Loucy (cell line): ENCODE data around the gene TECPR2.
"Not testable (repeated sequence)": the region's sequence is repeated elsewhere in the genome, so short reads cannot be mapped to it uniquely, and the experiment has no call there.

Experiments
- H2AFZ ChIP-seq: fragments of 200-600 bp; sonication (generic); 2 replicates; pipeline ENCODE4 v1.6.0; 2016; ENCODE audit warnings: antibody characterized with exemption, mild to moderate bottlenecking, low read length, moderate library complexity
- H3F3A ChIP-seq: fragments of 200-600 bp; 2 replicates; pipeline ENCODE4 v1.6.0; 2016; ENCODE audit warnings: antibody characterized with exemption, low read depth, mild to moderate bottlenecking
- H3K27me3 ChIP-seq: fragments of 200-600 bp; sonication (generic); 2 replicates; pipeline ENCODE4 v1.6.1; 2014; ENCODE audit warnings: low read length, mild to moderate bottlenecking; ENCODE audit not compliant: insufficient read depth, poor library complexity, severe bottlenecking
- H3K36me3 ChIP-seq: fragments of 200-600 bp; sonication (generic); 2 replicates; pipeline ENCODE4 v1.6.1; 2016; ENCODE audit warnings: low read length; ENCODE audit not compliant: insufficient read depth
- H3K4me1 ChIP-seq: fragments of 200-600 bp; sonication (generic); 2 replicates; pipeline ENCODE4 v1.5.1; 2014; ENCODE audit warnings: low read length, mild to moderate bottlenecking; ENCODE audit not compliant: insufficient read depth, poor library complexity, severe bottlenecking
- H3K4me2 ChIP-seq: fragments of 200-600 bp; sonication (generic); 2 replicates; pipeline ENCODE4 v1.6.0; 2014; ENCODE audit warnings: antibody characterized with exemption, low read length, low read depth, mild to moderate bottlenecking; ENCODE audit not compliant: poor library complexity, severe bottlenecking
- H3K4me3 ChIP-seq: fragments of 200-600 bp; sonication (generic); 2 replicates; pipeline ENCODE4 v1.5.1; 2014; ENCODE audit warnings: low read length, mild to moderate bottlenecking, mixed read lengths; ENCODE audit not compliant: poor library complexity, severe bottlenecking
- H3K79me2 ChIP-seq: fragments of 200-600 bp; sonication (generic); 2 replicates; pipeline ENCODE4 v1.6.1; 2014; ENCODE audit warnings: low read length; ENCODE audit not compliant: insufficient read depth
- H3K9ac ChIP-seq: fragments of 200-600 bp; sonication (generic); 2 replicates; pipeline ENCODE4 v1.6.0; 2014; ENCODE audit warnings: mild to moderate bottlenecking, low read depth, low read length, moderate library complexity; ENCODE audit not compliant: poor library complexity, severe bottlenecking
- H3K9me2 ChIP-seq: fragments of 200-600 bp; sonication (generic); replicated peaks from 2 replicates; pipeline ENCODE4 v1.6.1; 2016; ENCODE audit warnings: low read depth, low read length, mixed read lengths
- H3K9me3 ChIP-seq: fragments of 200-600 bp; sonication (generic); 2 replicates; pipeline ENCODE4 v1.6.1; 2014; ENCODE audit warnings: mild to moderate bottlenecking, antibody characterized with exemption, low read length, low read depth; ENCODE audit not compliant: insufficient read depth
- H4K20me1 ChIP-seq: fragments of 200-600 bp; sonication (generic); 2 replicates; pipeline ENCODE4 v1.6.0; 2014; ENCODE audit warnings: antibody characterized with exemption, low read length, mild to moderate bottlenecking; ENCODE audit not compliant: insufficient read depth, poor library complexity, severe bottlenecking
- EZH2phosphoT487 ChIP-seq: fragments of 200-600 bp; IDR thresholded peaks from 2 replicates; pipeline ENCODE4 v1.6.1; 2018; ENCODE audit warnings: antibody characterized with exemption, mild to moderate bottlenecking, moderate library complexity, borderline replicate concordance
- TF ChIP-seq, protein P1 (sequence below): fragments of 200-600 bp; sonication (generic); conservative IDR thresholded peaks from 2 replicates; pipeline ENCODE4 v1.5.1; 2014; ENCODE audit warnings: mild to moderate bottlenecking, antibody characterized with exemption, low read length

The TECPR2 gene

GRCh38 chr14:102517392-102518062 is 154.8 kb downstream of the TECPR2 start:
- no peaks in the 10 kb centered on the region for H3K9me2 ChIP-seq
- peak overlapping the region; percentile 99; the same call in 1 of the 2 replicates for H2AFZ ChIP-seq
- no peaks in the 10 kb centered on the region for H3K27me3 ChIP-seq

GRCh38 chr14:102518063-102518648 is 155.4 kb downstream of the TECPR2 start:
- Histone ChIP-seq H3K79me2 (no peaks in the 10 kb centered on the region), H3K4me2 (no peak overlapping the region), H3K27me3 (no peaks in the 10 kb centered on the region), H3K9ac (no peak overlapping the region), H3K36me3 (no peaks in the 10 kb centered on the region), H3K9me2 (no peaks in the 10 kb centered on the region), H3K9me3 (no peaks in the 10 kb centered on the region), H3K4me3 (no peak overlapping the region), H3K4me1 (peaks cover 8% of the 10 kb centered on the region), H4K20me1 (no peaks in the 10 kb centered on the region), H2AFZ (no peak overlapping the region), H3F3A (no peaks in the 10 kb centered on the region)
- TF ChIP-seq EZH2phosphoT487 = no peak
- TF ChIP-seq, protein P1, sequence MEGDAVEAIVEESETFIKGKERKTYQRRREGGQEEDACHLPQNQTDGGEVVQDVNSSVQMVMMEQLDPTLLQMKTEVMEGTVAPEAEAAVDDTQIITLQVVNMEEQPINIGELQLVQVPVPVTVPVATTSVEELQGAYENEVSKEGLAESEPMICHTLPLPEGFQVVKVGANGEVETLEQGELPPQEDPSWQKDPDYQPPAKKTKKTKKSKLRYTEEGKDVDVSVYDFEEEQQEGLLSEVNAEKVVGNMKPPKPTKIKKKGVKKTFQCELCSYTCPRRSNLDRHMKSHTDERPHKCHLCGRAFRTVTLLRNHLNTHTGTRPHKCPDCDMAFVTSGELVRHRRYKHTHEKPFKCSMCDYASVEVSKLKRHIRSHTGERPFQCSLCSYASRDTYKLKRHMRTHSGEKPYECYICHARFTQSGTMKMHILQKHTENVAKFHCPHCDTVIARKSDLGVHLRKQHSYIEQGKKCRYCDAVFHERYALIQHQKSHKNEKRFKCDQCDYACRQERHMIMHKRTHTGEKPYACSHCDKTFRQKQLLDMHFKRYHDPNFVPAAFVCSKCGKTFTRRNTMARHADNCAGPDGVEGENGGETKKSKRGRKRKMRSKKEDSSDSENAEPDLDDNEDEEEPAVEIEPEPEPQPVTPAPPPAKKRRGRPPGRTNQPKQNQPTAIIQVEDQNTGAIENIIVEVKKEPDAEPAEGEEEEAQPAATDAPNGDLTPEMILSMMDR = no peak

More at GRCh38 chr14:102517392-102518062, 154.8 kb downstream of the TECPR2 start:
- H3K4me3 ChIP-seq = peak overlapping the region; percentile 83
- peak overlapping the region; percentile 90 for H3K4me2 ChIP-seq
- no peaks in the 10 kb centered on the region for H3K79me2 ChIP-seq
- H3K4me1 ChIP-seq = peaks cover 5% of the 10 kb centered on the region
- TF ChIP-seq, protein P1 = no peak
- TF ChIP-seq EZH2phosphoT487 = no peak
- H4K20me1 ChIP-seq = no peaks in the 10 kb centered on the region
- H3F3A ChIP-seq = no peaks in the 10 kb centered on the region
- H3K9me3 ChIP-seq = no peaks in the 10 kb centered on the region
- H3K9ac ChIP-seq = peak overlapping the region; percentile 63
- H3K36me3 ChIP-seq = no peaks in the 10 kb centered on the region

GRCh38 chr14:102519709-102520108 is 157.0 kb downstream of the TECPR2 start:
- not testable (repeated sequence) for H2AFZ ChIP-seq, H3K4me3 ChIP-seq, H3F3A ChIP-seq, H3K27me3 ChIP-seq, H4K20me1 ChIP-seq, H3K36me3 ChIP-seq, H3K9ac ChIP-seq, H3K9me2 ChIP-seq, H3K4me2 ChIP-seq, H3K9me3 ChIP-seq, H3K79me2 ChIP-seq
- peaks cover 10% of the 10 kb centered on the region for H3K4me1 ChIP-seq

- no peaks in the 10 kb centered on the region for H3K9me2 ChIP-seq
- no peaks in the 10 kb centered on the region for H3F3A ChIP-seq
- H3K9ac ChIP-seq = no peak overlapping the region
- H2AFZ ChIP-seq = peak overlapping the region; percentile 16; the same call in 1 of the 2 replicates
- H3K9me3 ChIP-seq = no peaks in the 10 kb centered on the region
- no peaks in the 10 kb centered on the region for H3K27me3 ChIP-seq
- H4K20me1 ChIP-seq = no peaks in the 10 kb centered on the region
- no peak overlapping the region for H3K4me2 ChIP-seq
- H3K4me1 ChIP-seq = peaks cover 10% of the 10 kb centered on the region
- H3K36me3 ChIP-seq = no peaks in the 10 kb centered on the region
- no peak overlapping the region for H3K4me3 ChIP-seq
- TF ChIP-seq, protein P1 = no peak
- no peak for TF ChIP-seq EZH2phosphoT487
- H3K79me2 ChIP-seq = no peaks in the 10 kb centered on the region
These were observed 160.4 kb downstream of the TECPR2 start for GRCh38 chr14:102523200-102523568.
